NCI-H2107 (cell line): ENCODE results near the gene TNNI3.
"Not testable (repeated sequence)": the region's sequence is repeated elsewhere in the genome, so short reads cannot be mapped to it uniquely, and the experiment has no call there.

ENCODE experiments used
- DNase-seq: peaks from one replicate; lab custom pipeline; 2025; lab: John Stamatoyannopoulos, UW

TNNI3 gene

DNA sequence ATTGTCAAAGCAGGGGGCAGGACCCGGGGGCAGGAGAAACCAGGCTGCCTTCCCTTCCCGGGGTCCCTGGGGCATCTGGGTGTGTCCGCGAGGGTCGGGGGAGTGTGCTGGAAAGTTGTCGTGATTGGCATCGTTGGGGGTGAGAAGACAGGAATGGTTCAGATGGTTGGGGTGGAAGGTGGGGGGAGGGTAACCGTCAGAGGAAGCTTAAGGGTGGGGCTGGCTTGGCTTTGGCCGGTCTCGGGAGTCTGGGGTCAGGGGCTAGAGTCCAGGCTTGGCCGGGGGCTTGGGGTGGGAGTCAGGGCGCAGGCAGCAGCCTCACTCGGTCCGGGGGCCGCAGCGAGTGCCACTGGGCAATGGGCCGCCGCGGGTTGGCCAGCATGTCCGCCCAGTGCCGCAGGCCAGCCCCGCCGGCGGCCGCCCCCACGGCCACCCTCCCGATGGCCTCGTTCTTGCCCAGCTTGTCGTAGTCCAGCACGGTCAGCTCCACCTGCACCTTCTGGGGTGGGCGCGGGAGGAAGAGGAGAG is 15.7 kb upstream of the TNNI3 start:
- no peak for DNase-seq

DNA sequence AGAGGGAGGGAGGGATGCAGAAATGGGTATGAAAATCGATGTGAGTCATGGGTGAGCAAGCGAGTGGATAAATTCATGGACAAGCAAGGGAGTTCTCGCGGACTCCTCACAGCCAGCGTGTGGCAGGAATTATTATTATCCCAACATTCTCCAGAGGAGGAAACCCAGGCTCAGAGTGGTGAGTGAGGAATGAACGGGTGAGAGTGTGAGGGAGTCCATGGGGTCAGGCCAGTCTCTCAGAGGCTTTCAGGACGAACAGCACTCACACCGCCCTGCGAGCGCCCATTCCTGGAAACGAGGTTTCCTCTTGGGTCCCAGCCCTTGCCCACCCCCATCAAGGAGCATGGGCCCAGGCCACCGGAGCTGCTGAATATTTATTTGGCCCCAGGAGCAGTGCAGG is 15.2 kb upstream of the TNNI3 start:
- DNase-seq, result no peak

DNA sequence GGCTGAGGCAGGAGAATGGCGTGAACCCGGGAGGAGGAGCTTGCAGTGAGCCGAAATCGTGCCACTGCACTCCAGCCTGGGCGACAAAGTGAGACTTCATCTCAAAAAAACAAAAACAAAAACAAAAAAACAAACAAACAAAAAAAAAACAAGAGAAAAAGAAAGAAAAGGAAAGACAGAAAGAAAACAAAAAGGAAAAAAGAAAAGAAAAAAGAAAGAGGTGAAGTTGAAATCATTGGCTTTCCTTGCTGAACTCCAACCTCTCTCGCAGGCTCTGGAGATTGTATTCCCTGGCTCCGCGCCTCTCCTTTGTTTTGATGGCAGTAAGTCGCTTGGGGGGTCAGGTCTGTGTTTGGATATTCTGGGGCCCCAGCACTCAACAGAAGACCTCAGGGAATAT is 14.8 kb upstream of the TNNI3 start:
- not testable (repeated sequence) for DNase-seq

DNA sequence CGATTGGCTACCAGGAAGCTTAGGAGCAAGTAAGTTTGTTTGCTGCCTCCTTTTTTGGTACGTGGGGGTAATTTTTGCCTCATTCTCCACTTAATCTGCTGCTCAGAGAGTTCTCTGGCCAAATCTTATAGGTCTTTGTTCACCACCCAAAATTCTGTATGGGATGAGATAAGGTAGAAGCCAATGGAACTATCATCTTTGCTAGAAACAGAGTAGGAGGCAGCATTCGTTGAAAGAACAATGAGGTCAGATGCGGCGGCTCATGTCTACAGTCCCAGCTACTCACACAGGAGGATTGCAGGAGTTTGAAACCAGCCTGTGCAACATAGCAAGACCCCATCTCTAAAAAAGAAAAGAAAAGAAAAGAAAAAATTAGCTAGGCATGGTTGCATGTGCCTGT is 13.9 kb upstream of the TNNI3 start:
- DNase-seq, result no peak

DNA sequence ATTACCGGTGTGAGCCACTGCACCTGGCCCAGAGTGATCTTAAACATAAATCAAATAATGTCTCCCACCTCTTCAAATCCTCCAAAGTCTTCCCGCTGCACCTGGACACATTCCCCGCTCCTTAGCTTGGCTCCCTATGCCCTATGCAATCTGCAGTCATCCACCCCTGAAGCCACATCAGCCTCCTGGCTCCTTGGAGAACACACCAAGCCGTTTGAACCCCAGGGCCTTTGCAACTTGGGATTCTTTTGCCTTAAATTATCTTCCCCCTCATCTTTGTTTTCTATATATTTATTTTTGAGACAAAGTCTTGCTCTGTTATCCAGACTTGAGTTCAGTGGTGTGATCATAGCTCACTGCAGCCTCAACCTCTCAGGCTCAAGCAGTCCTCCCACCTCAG is 11.6 kb upstream of the TNNI3 start:
- no peak for DNase-seq

DNA sequence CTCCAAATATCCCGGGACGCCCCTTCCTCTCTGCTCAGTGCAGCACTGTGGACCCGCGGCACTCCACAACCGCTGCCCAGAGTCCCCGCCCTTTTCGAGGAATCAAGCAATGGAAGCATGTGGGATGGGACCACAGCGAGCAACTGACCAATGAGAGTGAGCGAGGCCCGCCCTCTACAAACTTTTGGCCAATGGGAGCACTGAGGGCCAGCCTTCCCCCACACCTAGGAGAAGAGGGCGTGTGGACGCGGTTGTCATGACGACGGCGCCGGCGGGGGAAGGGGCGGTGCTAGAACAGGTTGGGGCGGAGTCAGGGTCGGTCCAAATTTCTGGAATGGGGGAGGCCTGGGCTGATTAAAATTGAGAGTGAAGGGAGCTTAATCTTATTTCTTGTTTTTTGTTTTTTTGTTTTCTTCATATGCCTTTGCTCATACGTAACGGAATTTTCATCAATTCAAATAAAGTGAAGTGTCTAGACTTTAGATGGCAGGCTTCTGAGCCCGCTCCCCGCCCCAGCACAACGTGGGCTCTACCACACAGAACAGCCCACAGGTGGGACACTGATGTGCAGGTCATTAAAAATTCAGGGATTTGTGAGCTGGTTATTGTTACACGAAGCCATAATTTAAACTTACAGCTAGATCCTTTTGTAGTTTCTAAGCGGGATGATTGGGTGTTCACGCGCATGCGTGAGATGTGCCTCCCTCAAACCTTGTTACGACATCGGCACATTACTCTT is 9.2 kb upstream of the TNNI3 start, which contains the start of gene DNAAF3:
TSS of gene DNAAF3 (minus strand) at position 84 of the 739 bp plus-strand sequence. CDS start 200 bp downstream, outside the sequence.
- DNase-seq, result peak; percentile 87

DNA sequence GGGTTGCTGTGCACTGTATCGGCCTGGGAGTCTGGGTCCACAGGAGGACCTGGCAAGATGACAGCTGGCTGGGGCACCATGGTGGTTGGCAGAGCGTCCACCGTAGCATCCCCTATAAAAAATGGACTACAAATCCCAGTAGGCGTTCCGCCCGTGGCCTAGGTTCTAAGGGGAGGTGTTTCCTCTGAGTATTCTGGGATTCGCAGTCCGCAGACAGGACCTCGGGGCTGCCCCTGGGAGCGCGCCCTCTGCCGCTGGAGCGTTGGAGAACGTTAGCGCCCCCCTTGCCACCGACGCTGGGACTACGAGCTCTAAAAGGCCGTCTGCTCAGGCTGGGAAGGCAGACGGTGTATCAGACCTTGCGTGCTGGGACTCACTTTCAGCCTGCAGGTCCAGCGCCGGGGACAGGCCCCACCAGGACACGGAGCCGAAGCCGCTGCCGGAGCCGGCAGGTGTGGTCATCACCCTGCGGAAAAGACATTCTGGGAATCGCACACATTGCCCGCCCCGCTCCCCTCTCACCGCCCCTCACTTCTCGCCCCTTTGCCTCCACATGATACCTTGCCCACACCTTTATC is 8.5 kb upstream of the TNNI3 start:
- DNase-seq, result peak; percentile 45

DNA sequence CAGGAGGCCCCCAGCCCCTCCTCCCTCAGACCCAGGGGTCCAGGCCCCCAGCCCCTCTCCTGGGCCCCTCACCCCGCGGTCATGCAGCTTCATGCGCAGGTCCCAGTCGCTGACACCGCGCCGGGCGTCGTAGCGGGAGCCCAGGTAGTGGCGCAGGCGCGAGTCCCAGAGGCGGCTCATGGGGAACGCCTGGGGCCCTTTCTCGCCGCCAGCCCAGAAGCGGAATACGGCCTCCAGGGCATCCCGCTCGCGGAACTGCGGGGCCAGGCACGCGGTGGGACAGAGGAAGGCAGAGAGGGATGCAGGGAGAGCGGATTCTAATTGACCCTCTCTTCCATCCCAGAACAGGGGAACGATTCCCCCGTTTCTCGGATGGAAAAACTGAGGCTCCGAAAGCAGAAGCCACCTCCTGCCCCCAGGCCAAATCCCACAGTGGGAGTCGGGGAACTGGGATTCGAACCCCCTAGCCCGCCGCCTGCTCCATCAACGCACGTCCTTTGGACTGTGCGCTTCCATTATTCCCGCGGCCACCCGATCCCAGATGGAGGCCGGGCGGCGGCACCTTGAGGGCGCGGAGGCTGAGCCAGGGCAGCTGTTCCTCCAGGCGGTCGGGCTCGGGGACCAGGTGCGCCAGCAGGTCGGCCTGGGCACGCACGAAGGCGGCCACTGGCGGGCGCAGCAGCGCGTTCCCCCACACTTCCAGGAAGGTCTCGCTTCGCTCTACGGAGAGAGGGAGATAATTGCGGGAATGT is 4.2 kb upstream of the TNNI3 start:
- DNase-seq, result no peak

DNA sequence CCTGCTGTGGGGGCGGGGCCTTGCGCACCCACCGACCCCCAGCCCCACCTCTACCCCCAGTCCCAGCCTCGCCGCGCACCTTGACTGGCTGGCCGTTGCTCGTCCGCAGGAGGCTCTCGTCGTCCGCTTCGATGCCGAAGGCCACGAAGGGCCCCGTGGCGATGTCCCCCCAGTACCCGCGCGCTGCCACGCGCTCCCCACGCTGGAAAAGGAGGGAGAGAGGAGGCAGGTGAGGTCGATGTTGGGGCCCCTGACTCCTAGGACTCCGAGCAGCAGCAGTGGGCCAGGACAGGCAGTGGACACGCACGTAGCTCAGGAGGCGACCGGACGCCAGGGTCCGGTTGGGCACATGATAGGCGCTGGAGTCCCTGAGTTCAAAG is 3.4 kb upstream of the TNNI3 start:
- DNase-seq, result no peak

DNA sequence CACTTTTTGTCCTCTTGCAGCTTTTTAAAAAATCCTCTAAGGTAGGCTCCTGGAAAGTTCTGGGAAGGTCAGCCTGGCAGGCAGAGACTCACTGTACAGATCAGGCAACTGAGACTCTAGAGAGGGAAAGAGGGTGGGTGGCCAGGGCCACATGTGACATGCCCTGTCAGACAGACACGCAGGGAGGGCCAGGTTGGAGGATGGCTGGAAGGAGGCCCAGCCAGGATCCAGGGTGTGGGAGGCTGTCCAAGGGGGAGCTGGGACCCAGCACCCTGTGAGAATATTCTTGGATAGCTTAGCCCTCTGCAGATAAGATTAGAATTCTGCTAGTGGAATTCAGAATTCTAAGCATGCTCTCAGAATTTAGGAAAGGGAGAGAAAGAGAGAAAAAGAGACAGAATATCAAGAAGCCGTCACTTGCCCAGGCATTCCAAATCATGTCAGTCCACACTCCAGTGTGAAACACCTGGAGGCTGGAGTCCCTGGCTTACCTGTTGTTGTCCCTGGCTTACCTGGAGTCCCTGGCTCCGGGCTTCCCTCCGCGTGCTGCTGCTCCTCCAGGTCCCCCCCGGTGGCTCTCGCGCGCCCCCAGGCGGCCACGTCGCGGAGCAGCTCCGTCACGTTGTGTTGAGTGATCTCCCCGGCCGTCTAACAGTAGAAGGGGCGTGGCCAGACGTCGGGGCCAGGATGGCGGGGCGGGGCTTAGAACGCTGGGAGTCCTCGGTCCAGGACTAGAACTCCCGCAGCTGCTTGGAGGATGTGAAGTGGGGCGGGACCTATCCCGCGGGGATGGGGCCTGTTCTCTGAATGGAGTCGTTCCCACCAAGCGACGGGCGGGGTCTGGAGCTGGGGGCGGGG is 2.8 kb upstream of the TNNI3 start:
- DNase-seq, result peak; percentile 83

DNA sequence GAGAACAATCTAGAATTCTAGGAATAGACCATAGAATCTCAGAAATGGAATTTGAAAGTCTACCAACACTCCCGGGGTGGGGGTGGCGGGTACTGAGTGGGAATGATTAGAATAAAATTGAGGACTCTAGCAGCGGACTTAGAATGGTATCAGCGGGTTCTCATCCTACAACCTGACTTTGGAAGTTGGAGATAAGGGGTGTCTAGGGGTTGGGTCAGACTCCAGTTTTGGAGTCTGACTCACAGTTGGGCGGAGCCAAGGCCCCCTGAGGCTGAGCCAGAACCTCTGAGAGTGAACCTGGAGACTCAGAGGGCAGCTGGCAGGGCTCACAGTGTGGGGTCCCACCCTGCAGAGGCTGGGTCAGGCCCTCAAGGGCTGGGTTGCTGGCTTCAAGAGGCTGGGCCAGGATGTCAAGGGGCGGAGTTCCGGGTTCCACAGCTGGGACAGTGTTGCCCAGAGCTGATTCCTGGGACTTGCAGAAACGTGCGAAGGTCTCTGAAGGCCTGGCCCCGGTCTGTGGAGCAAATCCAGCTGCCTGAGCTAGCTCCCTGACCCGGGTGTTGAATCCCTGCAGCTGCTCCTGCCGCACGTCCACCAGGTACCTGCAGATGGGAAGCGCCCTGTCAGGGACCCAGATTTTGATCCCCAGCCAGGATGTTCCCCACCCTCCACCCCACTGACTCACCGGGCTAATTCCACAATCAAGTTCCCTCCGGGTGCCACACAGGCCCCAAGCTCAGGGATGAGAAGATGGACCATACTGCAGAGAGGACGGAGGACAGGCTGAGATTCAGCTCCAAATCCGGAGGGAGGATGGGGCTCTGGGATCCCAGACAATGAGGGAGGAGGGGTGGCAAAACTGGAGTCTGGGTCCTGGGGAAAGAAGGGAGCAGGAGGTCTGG is 1.6 kb upstream of the TNNI3 start:
- DNase-seq, result no peak

DNA sequence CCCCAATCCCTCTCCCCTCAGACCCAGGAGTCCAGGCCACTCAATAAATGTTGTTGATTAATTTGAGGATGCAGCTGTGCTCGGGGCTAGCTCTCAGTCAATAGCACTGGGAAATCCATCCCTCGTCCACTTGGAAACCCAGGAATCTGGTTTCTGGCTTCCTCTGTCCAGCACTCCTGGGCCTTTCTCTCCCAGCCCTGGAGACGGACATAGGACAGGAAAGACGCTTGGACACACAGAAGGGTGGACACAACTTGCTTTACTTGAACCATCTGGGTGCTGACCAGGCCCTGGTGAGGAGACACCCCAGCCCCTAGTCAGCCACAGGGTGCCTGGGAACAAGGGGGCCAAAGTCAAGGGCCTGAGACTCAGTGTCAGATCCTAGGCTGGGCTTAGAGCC is 891 bp upstream of the TNNI3 start:
- DNase-seq, result no peak

DNA sequence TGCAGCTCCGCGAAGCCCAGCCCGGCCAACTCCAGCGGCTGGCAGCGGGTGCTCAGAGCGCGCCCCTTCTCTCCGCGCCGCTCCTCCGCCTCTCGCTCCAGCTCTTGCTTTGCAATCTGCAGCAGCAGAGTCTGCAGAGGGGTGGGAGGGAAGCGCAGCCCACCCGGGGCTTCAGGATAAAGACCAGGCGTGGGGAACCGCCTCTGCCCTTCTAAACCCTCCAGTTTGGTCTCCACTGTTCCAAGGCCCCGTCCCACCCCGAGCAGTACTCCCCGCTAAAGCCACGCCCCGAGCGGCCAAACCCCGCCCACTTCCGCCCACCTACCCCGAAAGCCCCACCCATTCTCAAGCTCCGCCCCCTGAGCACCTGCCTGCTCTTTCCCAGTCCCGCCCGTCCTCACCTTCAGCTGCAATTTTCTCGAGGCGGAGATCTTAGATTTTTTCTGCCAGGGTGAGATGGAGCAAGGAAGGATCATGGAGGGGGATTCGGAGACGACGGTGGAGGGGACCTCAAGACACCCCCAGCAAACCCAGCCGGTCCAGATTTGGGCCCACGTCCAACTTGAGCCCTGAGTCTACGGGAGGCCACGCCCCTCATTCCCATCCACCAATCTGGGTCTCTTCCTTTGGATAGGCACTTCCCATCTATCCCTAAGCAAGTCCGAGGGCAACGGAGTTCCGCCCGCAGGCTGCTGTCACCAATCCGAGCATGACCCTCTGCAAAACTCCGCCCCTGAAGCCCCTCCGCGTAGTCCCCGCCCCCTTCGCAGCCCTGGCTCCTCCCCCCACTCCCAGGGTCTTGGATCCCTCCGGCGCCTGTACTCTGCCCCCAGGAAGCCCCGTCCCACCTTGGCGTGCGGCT is 1.1 kb downstream of the TNNI3 start:
- DNase-seq, result peak; percentile 19

DNA sequence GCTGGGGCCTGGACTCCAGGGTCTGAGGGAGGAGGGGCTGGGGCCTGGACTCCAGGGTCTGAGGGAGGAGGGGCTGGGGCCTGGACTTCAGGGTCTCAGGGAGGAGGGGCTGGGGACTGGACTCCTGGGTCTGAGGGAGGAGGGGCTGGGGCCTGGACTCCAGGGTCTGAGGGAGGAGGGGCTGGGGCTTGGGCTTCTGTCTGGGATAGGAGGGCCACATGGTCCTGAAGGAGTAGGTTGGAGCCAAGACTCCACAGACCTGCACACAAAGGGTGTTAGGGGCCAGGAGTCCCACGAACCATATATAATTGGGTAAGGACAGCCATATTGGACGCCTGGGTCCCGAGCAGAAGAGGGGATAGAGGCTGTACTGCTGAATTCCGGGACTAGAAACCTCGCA is 1.7 kb downstream of the TNNI3 start:
- not testable (repeated sequence) for DNase-seq

DNA sequence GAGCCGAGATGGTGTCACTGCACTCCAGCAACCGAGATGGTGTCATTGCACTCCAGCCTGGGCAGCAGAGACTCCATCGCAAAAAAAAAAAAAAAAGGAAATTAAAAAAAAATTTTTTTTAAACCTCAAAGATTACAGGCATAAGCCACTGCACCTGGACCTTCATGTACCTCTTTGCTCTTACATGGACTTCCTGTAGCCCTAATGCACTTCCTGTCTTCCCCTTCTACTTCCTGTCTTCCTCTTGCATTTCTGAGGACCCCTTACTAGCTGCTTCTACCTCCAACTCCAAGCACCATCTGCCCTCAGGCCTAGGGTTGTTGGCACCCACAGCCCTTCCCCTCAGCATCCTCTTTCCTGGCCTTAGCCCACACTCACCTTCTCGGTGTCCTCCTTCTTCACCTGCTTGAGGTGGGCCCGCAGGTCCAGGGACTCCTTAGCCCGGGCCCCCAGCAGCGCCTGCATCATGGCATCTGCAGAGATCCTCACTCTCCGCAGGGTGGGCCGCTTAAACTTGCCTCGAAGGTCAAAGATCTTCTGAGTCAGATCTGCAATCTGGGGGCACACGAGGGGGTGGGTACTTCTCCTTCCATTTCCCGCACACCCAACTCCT is 3.8 kb downstream of the TNNI3 start:
- DNase-seq, result no peak

DNA sequence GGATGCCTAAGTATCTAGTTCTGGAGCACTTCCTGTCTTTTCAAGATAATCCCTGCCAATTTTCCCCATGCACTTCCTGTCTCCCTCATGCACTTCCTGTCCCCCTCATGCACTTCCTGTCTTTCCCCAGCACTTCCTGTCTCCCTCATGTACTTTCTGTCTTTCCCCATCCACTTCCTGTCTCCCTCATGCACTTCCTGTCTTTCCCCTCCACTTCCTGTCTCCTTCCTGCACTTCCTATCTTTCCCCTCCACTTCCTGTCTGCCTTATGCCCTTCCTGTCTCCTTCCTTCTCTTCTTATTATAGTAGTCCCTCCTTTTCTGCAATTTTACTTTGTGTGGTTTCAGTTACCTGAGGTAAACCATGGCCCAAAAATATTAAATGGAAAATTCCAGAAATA is 5.5 kb downstream of the TNNI3 start:
- no peak for DNase-seq

DNA sequence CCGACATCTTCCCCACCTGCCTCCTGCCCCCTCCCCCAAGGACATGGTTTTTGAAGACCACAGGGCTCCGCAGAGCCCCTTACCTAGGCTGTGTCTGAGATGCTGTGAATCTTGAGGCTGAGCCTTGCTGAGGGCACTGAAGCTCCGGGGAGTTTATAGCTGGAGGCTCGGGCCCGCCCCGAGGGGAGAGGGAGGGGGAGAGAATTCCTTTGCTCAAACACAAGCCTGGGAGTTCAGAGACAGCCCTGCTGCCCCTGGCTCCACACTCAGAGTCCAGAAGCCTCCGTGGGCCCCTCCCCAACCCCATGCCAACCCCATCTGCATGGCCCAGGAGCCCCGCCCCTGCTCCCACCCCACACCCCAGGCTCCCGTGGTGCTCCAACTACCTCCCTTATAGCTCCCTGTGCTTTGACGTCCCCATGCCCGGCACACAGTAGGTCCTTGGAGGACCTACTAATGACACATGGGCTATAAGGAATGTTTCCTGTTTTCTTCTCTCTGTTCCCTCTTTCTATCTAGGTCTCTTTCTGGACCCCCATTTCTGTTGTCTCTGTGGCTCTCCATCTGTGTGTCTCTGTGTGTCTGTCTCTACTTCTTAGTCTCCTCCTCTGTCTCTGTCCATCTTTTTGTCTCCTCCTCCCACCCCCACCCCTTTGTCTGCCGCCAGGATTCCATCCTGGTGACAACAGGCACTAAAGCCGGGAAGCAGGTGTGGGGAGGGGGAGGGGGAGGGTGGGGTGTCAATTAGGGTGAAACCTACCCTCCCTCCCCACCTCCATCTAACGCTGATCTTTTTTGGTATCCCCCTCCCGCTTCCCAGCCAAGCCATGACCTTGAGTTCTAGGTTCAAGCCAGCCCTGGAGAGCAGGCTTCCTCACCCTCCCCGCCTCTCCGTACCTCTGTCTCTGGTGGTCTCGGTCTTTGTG is 8.2 kb downstream of the TNNI3 start, which contains the start of gene TNNT1:
TSS of gene TNNT1 (minus strand) at position 129 of the 926 bp plus-strand sequence. CDS start 2,049 bp downstream, outside the sequence.
- no peak for DNase-seq

DNA sequence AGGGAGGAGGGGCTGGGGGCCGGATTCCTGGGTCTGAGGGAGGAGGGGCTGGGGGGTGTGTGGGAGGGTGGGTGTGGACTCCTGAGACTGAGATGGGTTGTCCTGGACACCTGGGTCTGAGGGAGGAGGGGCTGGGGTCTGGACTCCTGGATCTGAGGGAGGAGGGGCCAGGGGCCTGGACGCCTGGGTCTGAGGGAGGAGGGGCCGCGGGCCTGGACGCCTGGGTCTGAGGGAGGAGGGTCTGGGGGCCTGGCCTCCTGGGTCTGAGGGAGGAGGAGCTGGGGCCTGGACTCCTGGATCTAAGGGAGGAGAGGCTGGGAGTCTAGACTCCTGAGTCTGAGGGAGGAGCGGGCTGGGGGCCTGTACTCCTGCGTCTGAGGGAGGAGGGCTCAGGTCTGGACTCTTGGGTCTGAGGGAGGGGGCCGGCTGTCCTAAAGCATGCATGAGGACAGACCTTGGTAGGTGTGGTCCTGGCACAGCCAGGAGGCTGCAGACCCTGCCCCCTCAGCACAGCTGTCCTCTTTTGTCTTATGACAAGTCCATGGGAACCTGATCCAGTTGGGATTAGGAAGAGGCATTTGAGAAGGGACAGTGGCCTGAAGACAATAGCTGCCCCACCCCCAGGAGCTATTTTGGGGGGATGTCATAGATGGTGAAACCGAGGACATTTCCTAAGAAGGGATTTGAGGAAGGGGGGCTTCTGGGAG is 9.8 kb downstream of the TNNI3 start:
- no peak for DNase-seq
